ENCODE measurements around the gene DIS3L2. TPM values are rescaled to one million over a fixed set of nuclear protein-coding genes. Genes with fewer than 3 reads are reported as not detected.

Gene DIS3L2
- total RNA-seq, 1 donor from 2014 or later: 34.3 TPM

- no peak overlapping the region for H3K4me3 Mint-ChIP-seq (ENCODE audit: unreplicated experiment)
These were observed 62.9 kb downstream of the DIS3L2 start for GRCh38 chr2:232024457-232024856.

GRCh38 chr2:232026910-232027309 is 65.4 kb downstream of the DIS3L2 start:
- H3K27me3 Mint-ChIP-seq (ENCODE audit: unreplicated experiment): no peaks in the 10 kb centered on the region
- peaks cover 18% of the 10 kb centered on the region for H3K4me1 Mint-ChIP-seq (ENCODE audit: unreplicated experiment)
- H3K9me3 Mint-ChIP-seq (ENCODE audit: unreplicated experiment): no peaks in the 10 kb centered on the region
- no peak for DNase-seq (ENCODE audit: extremely low spot score, unreplicated experiment)
- peaks cover 29% of the 10 kb centered on the region for H3K36me3 Mint-ChIP-seq (ENCODE audit: unreplicated experiment)
- TF ChIP-seq CTCF (IDR thresholded peaks at IDR 0.05): no peak
- no peak overlapping the region for H3K27ac Mint-ChIP-seq (ENCODE audit: unreplicated experiment)
- no peak overlapping the region for H3K4me3 Mint-ChIP-seq (ENCODE audit: unreplicated experiment)

More at GRCh38 chr2:232024457-232024856, 62.9 kb downstream of the DIS3L2 start:
- Mint-ChIP-seq H3K27me3 (ENCODE audit: unreplicated experiment) (no peaks in the 10 kb centered on the region), H3K4me1 (ENCODE audit: unreplicated experiment) (peaks cover 18% of the 10 kb centered on the region), H3K36me3 (ENCODE audit: unreplicated experiment) (peaks cover 16% of the 10 kb centered on the region), H3K27ac (ENCODE audit: unreplicated experiment) (no peak overlapping the region), H3K9me3 (ENCODE audit: unreplicated experiment) (no peaks in the 10 kb centered on the region)
- TF ChIP-seq CTCF (IDR thresholded peaks at IDR 0.05): no peak
- DNase-seq (ENCODE audit: extremely low spot score, unreplicated experiment): no peak

GRCh38 chr2:232027530-232027929 is 66.0 kb downstream of the DIS3L2 start:
- Mint-ChIP-seq H3K36me3 (ENCODE audit: unreplicated experiment) (peaks cover 32% of the 10 kb centered on the region), H3K4me1 (ENCODE audit: unreplicated experiment) (peaks cover 18% of the 10 kb centered on the region), H3K9me3 (ENCODE audit: unreplicated experiment) (no peaks in the 10 kb centered on the region), H3K27ac (ENCODE audit: unreplicated experiment) (no peak overlapping the region), H3K4me3 (ENCODE audit: unreplicated experiment) (no peak overlapping the region), H3K27me3 (ENCODE audit: unreplicated experiment) (no peaks in the 10 kb centered on the region)
- no peak for DNase-seq (ENCODE audit: extremely low spot score, unreplicated experiment)
- no peak for TF ChIP-seq CTCF (IDR thresholded peaks at IDR 0.05)

GRCh38 chr2:232028071-232028470 is 66.6 kb downstream of the DIS3L2 start:
- Mint-ChIP-seq H3K9me3 (ENCODE audit: unreplicated experiment) (no peaks in the 10 kb centered on the region), H3K4me1 (ENCODE audit: unreplicated experiment) (peaks cover 18% of the 10 kb centered on the region), H3K27ac (ENCODE audit: unreplicated experiment) (no peak overlapping the region), H3K4me3 (ENCODE audit: unreplicated experiment) (no peak overlapping the region), H3K36me3 (ENCODE audit: unreplicated experiment) (peaks cover 37% of the 10 kb centered on the region), H3K27me3 (ENCODE audit: unreplicated experiment) (no peaks in the 10 kb centered on the region)
- DNase-seq (ENCODE audit: extremely low spot score, unreplicated experiment): no peak
- TF ChIP-seq CTCF (IDR thresholded peaks at IDR 0.05): no peak

- Mint-ChIP-seq H3K27me3 (ENCODE audit: unreplicated experiment) (no peaks in the 10 kb centered on the region), H3K4me3 (ENCODE audit: unreplicated experiment) (no peak overlapping the region), H3K36me3 (ENCODE audit: unreplicated experiment) (peaks cover 38% of the 10 kb centered on the region), H3K27ac (ENCODE audit: unreplicated experiment) (no peak overlapping the region), H3K4me1 (ENCODE audit: unreplicated experiment) (peaks cover 18% of the 10 kb centered on the region), H3K9me3 (ENCODE audit: unreplicated experiment) (no peaks in the 10 kb centered on the region)
- TF ChIP-seq CTCF (IDR thresholded peaks at IDR 0.05): no peak
- no peak for DNase-seq (ENCODE audit: extremely low spot score, unreplicated experiment)
These were observed 67.1 kb downstream of the DIS3L2 start for GRCh38 chr2:232028631-232029030.
